Nephron progenitor cell (in vitro differentiated cells): ENCODE data around the gene SEC14L6.

Experiments
- DNase-seq: peaks from one replicate; pipeline ENCODE4 v3.0.0; 2021
- H3K27ac Mint-ChIP-seq: 2 replicates; pipeline ENCODE4 v1.8.0; 2021; ENCODE audit warnings: mild to moderate bottlenecking, moderate library complexity, mixed read lengths
- H3K27me3 Mint-ChIP-seq: 2 replicates; pipeline ENCODE4 v1.8.0; 2021; ENCODE audit warnings: mild to moderate bottlenecking, low read depth, mixed read lengths; ENCODE audit not compliant: poor library complexity
- H3K36me3 Mint-ChIP-seq: 2 replicates; pipeline ENCODE4 v1.8.0; 2021; ENCODE audit warnings: low read depth, mixed read lengths
- H3K4me1 Mint-ChIP-seq: 2 replicates; pipeline ENCODE4 v1.8.0; 2021; ENCODE audit warnings: mixed read lengths
- H3K4me3 Mint-ChIP-seq: 2 replicates; pipeline ENCODE4 v1.8.0; 2021; ENCODE audit warnings: mild to moderate bottlenecking, moderate library complexity, mixed read lengths
- H3K9me3 Mint-ChIP-seq: 2 replicates; pipeline ENCODE4 v1.8.0; 2021; ENCODE audit warnings: mild to moderate bottlenecking, moderate library complexity, mixed read lengths
- CTCF ChIP-seq: fragments of 200-600 bp; sonication (generic); IDR thresholded peaks from 2 replicates; pipeline ENCODE4 v1.5.0; 2021; ENCODE audit warnings: antibody characterized with exemption

Gene SEC14L6

DNA sequence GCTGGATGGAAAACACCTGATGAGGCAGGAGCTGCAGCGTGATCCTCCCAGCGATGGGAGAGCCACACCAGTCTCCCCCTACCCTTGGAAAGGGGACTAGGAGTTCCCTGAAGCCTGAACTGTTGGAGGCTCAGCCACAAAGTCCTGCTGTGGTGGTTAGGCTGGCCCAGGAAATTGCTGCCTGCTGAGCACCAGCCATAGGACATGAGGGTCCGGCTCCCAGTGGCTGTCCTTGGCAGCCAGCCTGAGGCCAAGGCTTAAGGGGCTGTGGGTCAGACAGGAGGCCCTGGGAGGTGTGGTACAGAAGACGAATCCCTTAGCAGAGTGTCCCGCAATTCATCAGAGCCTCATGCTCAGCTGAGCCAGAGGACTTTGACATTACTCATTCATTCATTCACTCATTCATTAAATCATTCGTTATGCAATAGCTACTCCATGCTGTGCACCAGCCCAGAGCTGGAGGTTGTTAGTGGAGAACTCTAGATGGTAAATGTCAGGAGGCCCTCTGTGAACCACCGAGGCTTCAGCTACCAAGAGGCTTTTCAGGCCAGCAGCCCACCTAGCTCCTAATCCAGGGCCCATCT lies 26.6 kb downstream of the SEC14L6 start:
- no peak for DNase-seq
- peaks cover 8% of the 10 kb centered on the region for H3K27me3 Mint-ChIP-seq
- H3K27ac Mint-ChIP-seq = no peak overlapping the region
- peaks cover 22% of the 10 kb centered on the region for H3K4me1 Mint-ChIP-seq
- no peaks in the 10 kb centered on the region for H3K36me3 Mint-ChIP-seq
- no peak overlapping the region for H3K4me3 Mint-ChIP-seq
- TF ChIP-seq CTCF = no peak
- peaks cover 10% of the 10 kb centered on the region for H3K9me3 Mint-ChIP-seq

GRCh38 chr22:30516731-30517130 lies 29.8 kb downstream of the SEC14L6 start:
- Mint-ChIP-seq H3K27ac (peak overlapping the region; percentile 4), H3K36me3 (no peaks in the 10 kb centered on the region), H3K4me3 (no peak overlapping the region), H3K9me3 (peaks cover 16% of the 10 kb centered on the region), H3K4me1 (peaks cover 22% of the 10 kb centered on the region), H3K27me3 (no peaks in the 10 kb centered on the region)
- TF ChIP-seq CTCF = no peak
- no peak for DNase-seq

DNA sequence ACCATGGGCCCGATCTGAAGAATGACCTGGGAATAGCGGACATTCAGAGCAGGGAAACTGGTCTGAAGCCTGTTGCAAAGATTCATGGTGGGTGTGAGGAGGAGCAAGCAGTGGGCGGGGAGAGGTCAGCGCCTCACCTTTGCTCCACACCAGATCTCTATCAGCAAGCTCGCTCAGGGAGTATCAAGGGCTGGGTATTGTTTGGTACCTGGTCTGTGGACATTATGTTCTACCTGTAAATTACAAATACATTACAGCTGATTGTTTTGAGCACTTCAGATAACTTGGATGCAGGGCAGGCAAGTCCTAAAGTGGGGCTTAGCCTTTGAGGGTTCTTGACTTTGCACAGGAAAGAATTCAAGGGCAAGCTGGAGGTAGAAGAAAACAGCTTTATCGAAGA lies 30.3 kb downstream of the SEC14L6 start:
- H3K27ac Mint-ChIP-seq = peak overlapping the region; percentile 4
- no peaks in the 10 kb centered on the region for H3K36me3 Mint-ChIP-seq
- TF ChIP-seq CTCF = no peak
- peaks cover 16% of the 10 kb centered on the region for H3K9me3 Mint-ChIP-seq
- DNase-seq = no peak
- no peaks in the 10 kb centered on the region for H3K27me3 Mint-ChIP-seq
- peaks cover 22% of the 10 kb centered on the region for H3K4me1 Mint-ChIP-seq
- no peak overlapping the region for H3K4me3 Mint-ChIP-seq

DNA sequence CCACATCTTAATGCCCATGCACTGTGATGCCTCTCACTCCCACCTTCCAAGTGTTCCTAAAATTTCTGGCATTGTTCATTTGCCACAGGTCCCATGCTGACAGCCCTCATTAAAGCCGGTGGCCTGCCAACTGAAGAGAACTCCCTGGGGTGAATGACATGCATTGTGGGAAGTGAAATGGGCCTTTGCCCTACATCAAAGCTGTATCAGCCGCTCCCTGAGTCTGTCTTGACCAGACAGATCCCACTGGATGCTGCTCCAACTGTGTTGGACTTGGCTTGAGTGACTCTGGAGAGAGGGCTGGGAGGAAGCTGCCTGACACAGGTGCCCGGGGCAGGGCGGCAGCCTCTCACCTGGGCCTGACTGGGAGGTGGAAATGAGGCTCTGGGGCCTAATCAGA lies 32.3 kb downstream of the SEC14L6 start:
- no peak for TF ChIP-seq CTCF
- no peaks in the 10 kb centered on the region for H3K36me3 Mint-ChIP-seq
- no peaks in the 10 kb centered on the region for H3K27me3 Mint-ChIP-seq
- peaks cover 22% of the 10 kb centered on the region for H3K4me1 Mint-ChIP-seq
- no peak overlapping the region for H3K27ac Mint-ChIP-seq
- peaks cover 16% of the 10 kb centered on the region for H3K9me3 Mint-ChIP-seq
- no peak overlapping the region for H3K4me3 Mint-ChIP-seq
- no peak for DNase-seq

- Mint-ChIP-seq H3K9me3 (peaks cover 16% of the 10 kb centered on the region), H3K27ac (no peak overlapping the region), H3K4me3 (no peak overlapping the region), H3K27me3 (peaks cover 2% of the 10 kb centered on the region), H3K4me1 (peaks cover 22% of the 10 kb centered on the region), H3K36me3 (no peaks in the 10 kb centered on the region)
- DNase-seq = no peak
- no peak for TF ChIP-seq CTCF
Observed at GRCh38 chr22:30513462-30513861, 33.1 kb downstream of the SEC14L6 start.

- Mint-ChIP-seq H3K4me3 (no peak overlapping the region), H3K27ac (no peak overlapping the region)
- DNase-seq = no peak
Observed at GRCh38 chr22:30511911-30512310, 34.6 kb downstream of the SEC14L6 start.

More at GRCh38 chr22:30511911-30512310, 34.6 kb downstream of the SEC14L6 start:
- peaks cover 11% of the 10 kb centered on the region for H3K4me1 Mint-ChIP-seq
- no peaks in the 10 kb centered on the region for H3K36me3 Mint-ChIP-seq
- no peak for TF ChIP-seq CTCF
- H3K27me3 Mint-ChIP-seq = peaks cover 7% of the 10 kb centered on the region
- H3K9me3 Mint-ChIP-seq = peaks cover 13% of the 10 kb centered on the region
